ENCODE results near the gene KAZN.
A peak's percentile ranks its signal among the peaks of the same experiment; 100 is the strongest.

Gene KAZN

GRCh38 chr1:14932034-14932638 lies 333.7 kb downstream of the KAZN start:
- Histone ChIP-seq H3K9ac (ENCODE audit: low read depth, low read length) (no peak overlapping the region), H3K36me3 (ENCODE audit: insufficient read depth, low read length) (no peaks in the 10 kb centered on the region), H3K4me1 (ENCODE audit: control insufficient read depth, insufficient read depth, low read length) (peaks cover 19% of the 10 kb centered on the region), H3K4me3 (ENCODE audit: low read length) (no peak overlapping the region), H3K27me3 (ENCODE audit: control insufficient read depth, insufficient read depth, low read length) (no peaks in the 10 kb centered on the region), H3K4me2 (ENCODE audit: low read length) (no peak overlapping the region), H3K9me3 (replicated peaks; ENCODE audit: low read length) (no peaks in the 10 kb centered on the region)

GRCh38 chr1:14934867-14935266 lies 336.4 kb downstream of the KAZN start:
- Histone ChIP-seq H3K27me3 (ENCODE audit: control insufficient read depth, insufficient read depth, low read length) (no peaks in the 10 kb centered on the region), H3K4me2 (ENCODE audit: low read length) (no peak overlapping the region), H3K4me3 (ENCODE audit: low read length) (no peak overlapping the region), H3K36me3 (ENCODE audit: insufficient read depth, low read length) (no peaks in the 10 kb centered on the region), H3K9ac (ENCODE audit: low read depth, low read length) (no peak overlapping the region), H3K9me3 (replicated peaks; ENCODE audit: low read length) (no peaks in the 10 kb centered on the region), H3K4me1 (ENCODE audit: control insufficient read depth, insufficient read depth, low read length) (peaks cover 21% of the 10 kb centered on the region)

- no peaks in the 10 kb centered on the region for H3K9me3 ChIP-seq (replicated peaks; ENCODE audit: low read length)
- no peak overlapping the region for H3K9ac ChIP-seq (ENCODE audit: low read depth, low read length)
- H3K4me1 ChIP-seq (ENCODE audit: control insufficient read depth, insufficient read depth, low read length), result peaks cover 23% of the 10 kb centered on the region
- no peak overlapping the region for H3K4me3 ChIP-seq (ENCODE audit: low read length)
- no peaks in the 10 kb centered on the region for H3K36me3 ChIP-seq (ENCODE audit: insufficient read depth, low read length)
- no peaks in the 10 kb centered on the region for H3K27me3 ChIP-seq (ENCODE audit: control insufficient read depth, insufficient read depth, low read length)
- no peak overlapping the region for H3K4me2 ChIP-seq (ENCODE audit: low read length)
Observed at GRCh38 chr1:14936815-14937214, 338.3 kb downstream of the KAZN start.

DNA sequence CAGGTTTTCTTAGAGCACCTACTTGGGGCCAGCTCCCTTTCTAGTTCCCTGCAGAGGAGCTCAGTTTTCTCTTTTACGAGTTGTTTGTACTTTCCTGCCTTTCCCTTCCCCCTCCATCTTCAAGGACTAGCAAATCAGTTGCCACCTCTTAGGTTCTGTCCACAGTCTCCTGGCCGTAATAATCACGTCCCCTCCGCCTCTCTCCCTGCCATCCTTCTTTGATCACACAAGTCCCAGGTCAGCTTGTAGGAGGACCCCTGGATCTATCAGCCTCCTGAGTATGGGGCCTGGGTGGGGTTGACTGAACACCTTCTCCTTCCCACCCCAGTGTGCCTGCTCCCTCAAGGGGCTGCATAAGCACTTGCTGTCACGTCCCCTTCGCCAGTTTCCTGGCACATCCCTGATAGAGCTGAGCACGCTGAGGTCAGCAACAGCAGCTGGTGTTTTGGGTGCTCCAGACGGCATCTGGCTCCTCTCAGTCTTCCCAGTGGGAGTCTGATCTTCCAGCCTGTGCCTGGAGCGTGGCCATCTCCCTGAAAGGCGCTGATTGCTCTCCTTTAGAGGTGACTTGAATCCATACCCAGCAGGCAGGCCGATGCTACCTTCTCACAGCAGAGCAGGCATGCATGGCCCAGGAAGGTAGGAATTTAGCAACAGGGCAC lies 338.9 kb downstream of the KAZN start:
- Histone ChIP-seq H3K4me1 (ENCODE audit: control insufficient read depth, insufficient read depth, low read length) (peaks cover 29% of the 10 kb centered on the region), H3K4me2 (ENCODE audit: low read length) (no peak overlapping the region), H3K9ac (ENCODE audit: low read depth, low read length) (no peak overlapping the region), H3K4me3 (ENCODE audit: low read length) (no peak overlapping the region), H3K9me3 (replicated peaks; ENCODE audit: low read length) (no peaks in the 10 kb centered on the region), H3K27me3 (ENCODE audit: control insufficient read depth, insufficient read depth, low read length) (no peaks in the 10 kb centered on the region), H3K36me3 (ENCODE audit: insufficient read depth, low read length) (no peaks in the 10 kb centered on the region)

- H3K4me3 ChIP-seq (ENCODE audit: low read length), result no peak overlapping the region
- H3K9me3 ChIP-seq (replicated peaks; ENCODE audit: low read length), result no peaks in the 10 kb centered on the region
- peak overlapping the region; percentile 10 for H3K9ac ChIP-seq (ENCODE audit: low read depth, low read length)
- no peak overlapping the region for H3K4me2 ChIP-seq (ENCODE audit: low read length)
- peaks cover 51% of the 10 kb centered on the region for H3K4me1 ChIP-seq (ENCODE audit: control insufficient read depth, insufficient read depth, low read length)
- H3K36me3 ChIP-seq (ENCODE audit: insufficient read depth, low read length), result no peaks in the 10 kb centered on the region
- H3K27me3 ChIP-seq (ENCODE audit: control insufficient read depth, insufficient read depth, low read length), result no peaks in the 10 kb centered on the region
Observed at GRCh38 chr1:14939527-14940284, 341.2 kb downstream of the KAZN start.

GRCh38 chr1:14940285-14940870 lies 341.9 kb downstream of the KAZN start:
- Histone ChIP-seq H3K4me1 (ENCODE audit: control insufficient read depth, insufficient read depth, low read length) (peaks cover 58% of the 10 kb centered on the region), H3K9me3 (replicated peaks; ENCODE audit: low read length) (no peaks in the 10 kb centered on the region), H3K27me3 (ENCODE audit: control insufficient read depth, insufficient read depth, low read length) (no peaks in the 10 kb centered on the region), H3K4me2 (ENCODE audit: low read length) (no peak overlapping the region), H3K4me3 (ENCODE audit: low read length) (no peak overlapping the region), H3K9ac (ENCODE audit: low read depth, low read length) (no peak overlapping the region), H3K36me3 (ENCODE audit: insufficient read depth, low read length) (no peaks in the 10 kb centered on the region)

GRCh38 chr1:14941864-14942263 lies 343.4 kb downstream of the KAZN start:
- Histone ChIP-seq H3K9me3 (replicated peaks; ENCODE audit: low read length) (no peaks in the 10 kb centered on the region), H3K4me3 (ENCODE audit: low read length) (no peak overlapping the region), H3K4me2 (ENCODE audit: low read length) (no peak overlapping the region), H3K9ac (ENCODE audit: low read depth, low read length) (no peak overlapping the region), H3K36me3 (ENCODE audit: insufficient read depth, low read length) (no peaks in the 10 kb centered on the region), H3K4me1 (ENCODE audit: control insufficient read depth, insufficient read depth, low read length) (peaks cover 72% of the 10 kb centered on the region), H3K27me3 (ENCODE audit: control insufficient read depth, insufficient read depth, low read length) (no peaks in the 10 kb centered on the region)

- H3K9ac ChIP-seq (ENCODE audit: low read depth, low read length), result peak overlapping the region; percentile 76
- H3K9me3 ChIP-seq (replicated peaks; ENCODE audit: low read length), result no peaks in the 10 kb centered on the region
- H3K36me3 ChIP-seq (ENCODE audit: insufficient read depth, low read length), result no peaks in the 10 kb centered on the region
- H3K4me3 ChIP-seq (ENCODE audit: low read length), result peak overlapping the region; percentile 45
- peaks cover 73% of the 10 kb centered on the region for H3K4me1 ChIP-seq (ENCODE audit: control insufficient read depth, insufficient read depth, low read length)
- H3K4me2 ChIP-seq (ENCODE audit: low read length), result peak overlapping the region; percentile 75
- no peaks in the 10 kb centered on the region for H3K27me3 ChIP-seq (ENCODE audit: control insufficient read depth, insufficient read depth, low read length)
Observed at GRCh38 chr1:14944471-14944985, 346.0 kb downstream of the KAZN start.

- peaks cover 64% of the 10 kb centered on the region for H3K4me1 ChIP-seq (ENCODE audit: control insufficient read depth, insufficient read depth, low read length)
- peak overlapping the region; percentile 87 for H3K9ac ChIP-seq (ENCODE audit: low read depth, low read length)
- no peaks in the 10 kb centered on the region for H3K36me3 ChIP-seq (ENCODE audit: insufficient read depth, low read length)
- no peaks in the 10 kb centered on the region for H3K9me3 ChIP-seq (replicated peaks; ENCODE audit: low read length)
- peak overlapping the region; percentile 81 for H3K4me2 ChIP-seq (ENCODE audit: low read length)
- H3K4me3 ChIP-seq (ENCODE audit: low read length), result peak overlapping the region; percentile 65
- no peaks in the 10 kb centered on the region for H3K27me3 ChIP-seq (ENCODE audit: control insufficient read depth, insufficient read depth, low read length)
Observed at GRCh38 chr1:14945132-14946010, 346.9 kb downstream of the KAZN start.

DNA sequence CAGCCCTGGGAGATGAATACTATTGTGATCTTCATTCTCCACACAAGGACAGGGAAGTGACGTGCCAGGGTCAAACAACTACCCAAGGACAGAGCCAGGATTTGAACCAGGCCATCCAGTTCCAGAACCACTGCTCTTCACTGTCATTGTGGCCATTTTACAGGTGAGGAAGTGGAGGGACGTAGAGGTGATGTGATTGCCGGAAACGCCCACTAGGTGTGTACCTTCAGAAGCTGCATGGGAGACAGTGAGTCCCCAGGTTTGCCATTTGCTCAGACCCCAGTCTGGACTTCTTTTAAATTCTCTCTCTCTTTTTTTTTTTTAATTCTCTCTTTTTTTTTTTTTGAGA lies 347.5 kb downstream of the KAZN start:
- peak overlapping the region; percentile 87 for H3K9ac ChIP-seq (ENCODE audit: low read depth, low read length)
- H3K4me1 ChIP-seq (ENCODE audit: control insufficient read depth, insufficient read depth, low read length), result peaks cover 62% of the 10 kb centered on the region
- no peaks in the 10 kb centered on the region for H3K36me3 ChIP-seq (ENCODE audit: insufficient read depth, low read length)
- H3K27me3 ChIP-seq (ENCODE audit: control insufficient read depth, insufficient read depth, low read length), result no peaks in the 10 kb centered on the region
- peak overlapping the region; percentile 81 for H3K4me2 ChIP-seq (ENCODE audit: low read length)
- no peaks in the 10 kb centered on the region for H3K9me3 ChIP-seq (replicated peaks; ENCODE audit: low read length)
- peak overlapping the region; percentile 65 for H3K4me3 ChIP-seq (ENCODE audit: low read length)

All from skeletal muscle satellite cell (primary cell).